Subcutaneous abdominal adipose tissue (tissue), 5 donors: Measurements from ENCODE around the gene TRAP1.

Source experiments
- H3K27ac ChIP-seq: one replicate; pipeline ENCODE4 v1.7.0; 2013; ENCODE audit warnings: low read depth, mild to moderate bottlenecking, inconsistent platforms, low read length, moderate library complexity
- H3K27me3 ChIP-seq, 5 donors: one replicate each; pipeline ENCODE4 v1.7.0; 2013; ENCODE audit warnings: low read length in 5 of 5, inconsistent platforms in 1 of 5; ENCODE audit not compliant: control insufficient read depth in 5 of 5, insufficient read depth in 4 of 5
- H3K36me3 ChIP-seq, 5 donors: one replicate each; pipeline ENCODE4 v1.7.0; 2013; ENCODE audit warnings: low read length in 5 of 5; ENCODE audit not compliant: control insufficient read depth in 5 of 5, insufficient read depth in 5 of 5
- H3K4me1 ChIP-seq, 5 donors: one replicate each; pipeline ENCODE4 v1.7.0; 2013; ENCODE audit warnings: low read length in 5 of 5, mild to moderate bottlenecking in 3 of 5, moderate library complexity in 1 of 5; ENCODE audit not compliant: control insufficient read depth in 5 of 5, insufficient read depth in 5 of 5
- H3K4me3 ChIP-seq, 5 donors: one replicate each; pipeline ENCODE4 v1.7.0; 2013; ENCODE audit warnings: low read length in 5 of 5, low read depth in 1 of 5
- H3K9ac ChIP-seq, 5 donors: one replicate each; pipeline ENCODE4 v1.7.0; 2013; ENCODE audit warnings: low read length in 5 of 5, mild to moderate bottlenecking in 4 of 5, moderate library complexity in 3 of 5
- H3K9me3 ChIP-seq, 5 donors: one replicate each; pipeline ENCODE4 v1.7.0; 2013; ENCODE audit warnings: low read length in 5 of 5; ENCODE audit not compliant: control insufficient read depth in 5 of 5
- donor health status: healthy.
- donor health status: healthy.
- donor health status: healthy.
- donor health status: healthy.
- donor health status: healthy.

The TRAP1 gene

GRCh38 chr16:3717235-3718018 lies at the start of gene TRAP1:
Gene TRAP1 (minus strand): TSS chr16:3717524. CDS start chr16:3717508, 16 bp downstream.
- no peaks in the 10 kb centered on the region for H3K27me3 ChIP-seq
- peak within 1 kb of the TSS; percentile 78 for H3K27ac ChIP-seq
- peak within 1 kb of the TSS; percentile 75 to 90 (median 87) for H3K9ac ChIP-seq
- no peaks in the 10 kb centered on the region for H3K9me3 ChIP-seq
- H3K4me3 ChIP-seq, result peak within 1 kb of the TSS; percentile 76 to 94 (median 85)
- H3K36me3 ChIP-seq, result peaks cover 0 to 15% (median 8%) of the 10 kb centered on the region in 5 donors
- H3K4me1 ChIP-seq, result peaks cover 0 to 20% (median 17%) of the 10 kb centered on the region in 5 donors

- H3K36me3 ChIP-seq, result peaks cover 6 to 91% (median 78%) of the 10 kb centered on the region in 5 donors
- H3K4me1 ChIP-seq, result peaks cover 0 to 5% (median 0%) of the 10 kb centered on the region in 5 donors
- H3K27ac ChIP-seq, result no peak overlapping the region
- no peak overlapping the region for H3K9ac ChIP-seq
- no peak overlapping the region for H3K4me3 ChIP-seq
- H3K27me3 ChIP-seq, result no peaks in the 10 kb centered on the region
- H3K9me3 ChIP-seq, result no peaks in the 10 kb centered on the region
Measured at GRCh38 chr16:3766177-3766576, 48.9 kb upstream of the TRAP1 start.

DNA sequence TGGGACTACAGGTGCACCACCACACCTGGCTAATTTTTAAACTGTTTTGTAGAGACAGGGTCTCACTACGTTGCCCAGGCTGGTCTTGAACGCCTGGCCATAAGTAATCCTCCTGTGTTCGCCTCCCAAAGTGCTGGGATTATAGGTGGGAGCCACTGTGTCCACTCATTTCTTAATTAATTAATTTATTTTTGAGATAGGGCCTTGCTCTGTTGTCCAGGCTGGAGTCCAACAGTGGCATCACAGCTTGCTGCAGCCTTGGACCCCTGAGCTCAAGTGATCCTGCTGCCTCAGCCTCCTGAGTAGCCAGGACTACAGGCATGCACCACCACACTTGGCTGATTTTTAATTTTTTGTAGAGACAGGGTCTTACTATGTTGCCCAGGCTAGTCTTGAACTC lies 47.1 kb upstream of the TRAP1 start:
- H3K4me3 ChIP-seq, result no peak overlapping the region
- H3K9me3 ChIP-seq, result no peaks in the 10 kb centered on the region
- H3K27ac ChIP-seq, result no peak overlapping the region
- no peaks in the 10 kb centered on the region for H3K27me3 ChIP-seq
- peaks cover 4 to 77% (median 69%) of the 10 kb centered on the region in 5 donors for H3K36me3 ChIP-seq
- H3K9ac ChIP-seq, result no peak overlapping the region
- peaks cover 0 to 5% (median 0%) of the 10 kb centered on the region in 5 donors for H3K4me1 ChIP-seq

DNA sequence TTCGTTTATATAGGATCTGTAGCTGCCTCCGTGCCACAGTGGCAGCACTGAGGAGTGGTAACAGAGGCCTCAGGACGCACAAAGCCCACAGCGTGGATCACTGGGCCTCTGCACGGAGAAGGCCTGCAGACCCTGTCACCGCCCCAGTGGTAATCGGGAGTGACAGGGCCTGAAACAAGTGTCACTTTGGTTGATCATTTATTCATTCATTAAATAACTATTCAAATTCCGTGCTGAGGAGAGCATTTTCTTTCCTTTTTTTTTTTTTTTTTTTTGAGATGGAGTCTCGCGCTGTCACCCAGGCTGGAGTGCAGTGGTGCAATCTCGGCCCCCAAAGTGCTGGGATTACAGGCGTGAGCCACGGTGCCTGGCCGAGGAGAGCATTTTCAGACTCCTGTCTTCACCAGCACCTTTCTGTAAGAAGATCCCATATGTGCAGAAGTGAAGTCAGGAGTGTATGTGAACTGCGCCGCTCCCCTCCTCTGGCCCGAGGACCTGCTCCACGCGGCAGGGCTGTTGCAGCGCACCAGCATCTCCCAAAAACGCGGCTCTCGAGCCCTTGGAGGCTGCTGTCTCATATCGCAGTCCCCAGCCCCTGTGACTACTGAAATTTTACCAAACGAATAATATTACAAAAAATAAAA lies 44.9 kb upstream of the TRAP1 start:
- H3K36me3 ChIP-seq, result peaks cover 6 to 75% (median 69%) of the 10 kb centered on the region in 5 donors

DNA sequence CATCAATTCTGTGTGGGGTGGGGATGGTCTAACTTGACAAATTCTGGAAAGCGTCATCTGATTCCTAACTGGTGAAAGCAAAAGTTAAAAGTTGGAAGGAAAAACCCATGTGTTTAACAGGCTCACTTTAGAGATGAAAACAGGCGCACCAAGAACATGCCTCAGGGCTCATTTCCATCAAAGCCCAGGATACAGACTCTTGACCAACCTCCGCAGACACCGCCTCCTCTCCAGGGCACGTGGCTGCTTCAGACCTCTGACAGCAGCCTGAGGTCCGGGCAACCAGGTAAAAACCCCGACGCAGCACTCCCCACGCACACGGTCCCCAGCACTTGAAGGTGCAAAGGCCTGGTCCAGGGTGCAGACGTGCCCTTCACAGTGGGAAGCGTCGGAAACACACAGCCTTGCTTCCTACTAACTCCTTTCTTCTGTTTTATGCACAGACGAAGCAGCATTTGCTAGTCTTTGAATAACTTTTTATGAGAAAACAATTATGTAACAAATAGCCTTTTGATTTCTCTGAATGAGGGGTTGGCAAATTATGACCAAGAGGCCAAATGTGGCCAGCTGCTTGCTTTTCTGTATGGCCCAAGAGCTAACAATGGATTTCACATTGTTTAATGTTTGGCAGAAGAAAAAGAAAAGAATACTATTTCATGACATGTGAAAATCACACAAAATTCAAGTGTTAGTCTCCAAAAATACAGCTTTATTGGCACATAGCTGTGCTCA lies 44.2 kb upstream of the TRAP1 start:
- Histone ChIP-seq H3K9ac (no peak overlapping the region), H3K4me1 (peaks cover 0 to 5% (median 0%) of the 10 kb centered on the region in 5 donors), H3K4me3 (no peak overlapping the region), H3K27ac (no peak overlapping the region), H3K27me3 (no peaks in the 10 kb centered on the region), H3K9me3 (no peaks in the 10 kb centered on the region), H3K36me3 (peaks cover 12 to 75% (median 69%) of the 10 kb centered on the region in 5 donors)

More for the DNA sequence above, 44.9 kb upstream of the TRAP1 start:
- Histone ChIP-seq H3K4me1 (peaks cover 0 to 5% (median 0%) of the 10 kb centered on the region in 5 donors), H3K27ac (no peak overlapping the region), H3K9me3 (no peaks in the 10 kb centered on the region), H3K9ac (no peak overlapping the region), H3K27me3 (no peaks in the 10 kb centered on the region), H3K4me3 (no peak overlapping the region)

- peaks cover 16 to 75% (median 69%) of the 10 kb centered on the region in 5 donors for H3K36me3 ChIP-seq
Measured at GRCh38 chr16:3760518-3760917, 43.2 kb upstream of the TRAP1 start.

GRCh38 chr16:3759736-3760135 lies 42.4 kb upstream of the TRAP1 start:
- no peak overlapping the region for H3K4me3 ChIP-seq
- H3K36me3 ChIP-seq, result peaks cover 20 to 70% (median 68%) of the 10 kb centered on the region in 5 donors
- no peaks in the 10 kb centered on the region for H3K27me3 ChIP-seq
- H3K9ac ChIP-seq, result no peak overlapping the region
- H3K9me3 ChIP-seq, result no peaks in the 10 kb centered on the region
- no peak overlapping the region for H3K27ac ChIP-seq
- peaks cover 0 to 5% (median 0%) of the 10 kb centered on the region in 5 donors for H3K4me1 ChIP-seq

More at GRCh38 chr16:3760518-3760917, 43.2 kb upstream of the TRAP1 start:
- Histone ChIP-seq H3K4me1 (peaks cover 0 to 5% (median 0%) of the 10 kb centered on the region in 5 donors), H3K9me3 (no peaks in the 10 kb centered on the region), H3K4me3 (no peak overlapping the region), H3K27me3 (no peaks in the 10 kb centered on the region), H3K27ac (no peak overlapping the region), H3K9ac (no peak overlapping the region)

DNA sequence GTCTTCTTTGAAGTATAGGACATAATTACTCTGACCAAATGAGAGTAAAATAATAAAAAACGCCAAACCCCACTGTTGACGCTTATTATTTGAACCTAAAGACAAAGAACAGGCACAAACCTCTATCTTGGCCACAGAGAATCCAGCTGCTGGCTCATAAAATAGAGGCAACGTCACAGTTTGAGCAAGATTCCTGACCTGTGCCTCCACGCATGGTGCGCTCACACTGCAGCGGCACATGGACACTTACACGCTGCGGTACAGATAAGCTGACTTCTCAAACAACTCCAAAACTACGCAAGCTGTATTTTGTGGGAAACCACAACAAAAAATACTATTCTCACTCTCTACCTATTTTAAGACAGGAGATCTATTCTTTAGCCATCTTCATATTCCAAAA lies 38.8 kb upstream of the TRAP1 start:
- Histone ChIP-seq H3K36me3 (peaks cover 20 to 73% (median 66%) of the 10 kb centered on the region in 5 donors), H3K9ac (no peak overlapping the region), H3K4me3 (no peak overlapping the region), H3K4me1 (peaks cover 0 to 5% (median 0%) of the 10 kb centered on the region in 5 donors), H3K27ac (no peak overlapping the region), H3K9me3 (no peaks in the 10 kb centered on the region), H3K27me3 (no peaks in the 10 kb centered on the region)

- H3K9ac ChIP-seq, result no peak overlapping the region
- H3K4me3 ChIP-seq, result no peak overlapping the region
- H3K4me1 ChIP-seq, result peaks cover 0 to 5% (median 0%) of the 10 kb centered on the region in 5 donors
- no peak overlapping the region for H3K27ac ChIP-seq
- peaks cover 20 to 76% (median 69%) of the 10 kb centered on the region in 5 donors for H3K36me3 ChIP-seq
- no peaks in the 10 kb centered on the region for H3K27me3 ChIP-seq
- H3K9me3 ChIP-seq, result no peaks in the 10 kb centered on the region
Measured at GRCh38 chr16:3755249-3755648, 37.9 kb upstream of the TRAP1 start.
